GM12878 (cell line): ENCODE data around the gene UNC13D. TPM values are rescaled to one million over a fixed set of nuclear protein-coding genes. Genes with fewer than 3 reads are reported as not detected.

Experiments
- ATAC-seq: fragments of 200-7000 bp; cut with Tn5 transposase; 3 replicates; pipeline ENCODE4 v1.9.1; 2020; ENCODE audit warnings: mild to moderate bottlenecking, moderate library complexity
- BruUV-seq: library from RNA; stranded (reverse); fragments of 400-500 nt; replicated peaks from 2 replicates; lab custom pipeline; 2021; lab: Mats Ljungman, UMichigan
- CTCF ChIA-PET: fragments of 300-600 bp; sonication (Branson Sonifier 250); formaldehyde crosslinking; extraction: SDS; loops from one replicate; lab custom pipeline; 2021; ENCODE audit warnings: inconsistent platforms; lab: Yijun Ruan, JAX
- POLR2A ChIA-PET: fragments of 350-600 bp; formaldehyde crosslinking; extraction: SDS; loops from one replicate; lab custom pipeline; 2021; ENCODE audit warnings: inconsistent platforms; lab: Charles Lee
- RAD21 ChIA-PET: fragments of 300-600 bp; sonication (Branson Sonifier 250); formaldehyde crosslinking; loops from one replicate; lab custom pipeline; 2023; ENCODE audit warnings: antibody characterized with exemption; ENCODE audit not compliant: unreplicated experiment; lab: Charles Lee
- SMC1A ChIA-PET: fragments of 300-600 bp; sonication (Branson Sonifier 250); formaldehyde crosslinking; loops from one replicate; lab custom pipeline; 2023; ENCODE audit not compliant: unreplicated experiment, uncharacterized antibody; lab: Charles Lee
- DNase-seq: peaks from one replicate; pipeline ENCODE4 v3.0.0-alpha.2; 2011; ENCODE audit warnings: low read depth, low spot score
- FAIRE-seq: peaks from 3 replicates; lab custom pipeline; 2011; peaks lifted over from hg19 to GRCh38; lab: Jason Lieb, UNC
- H2AFZ ChIP-seq: 2 replicates; pipeline ENCODE4 v1.6.0; 2011; ENCODE audit warnings: low read depth, low read length, control low read depth; ENCODE audit not compliant: control insufficient read depth
- H3K27ac ChIP-seq: 2 replicates; pipeline ENCODE4 v1.5.1; 2011; ENCODE audit warnings: control low read depth; ENCODE audit not compliant: control insufficient read depth, insufficient read depth
- H3K27me3 ChIP-seq, 2 experiments: replicated peaks in 1 of 2; 2 replicates each; pipeline versions ENCODE4 v1.6.0 to v1.6.1; 2011; ENCODE audit warnings: low read length in 1 of 2; ENCODE audit not compliant: control insufficient read depth in 2 of 2, insufficient read depth in 2 of 2
- H3K36me3 ChIP-seq, 2 experiments: 2 replicates each; pipeline ENCODE4 v1.5.1; 2011; ENCODE audit warnings: low read length in 1 of 2; ENCODE audit not compliant: control insufficient read depth in 2 of 2, insufficient read depth in 2 of 2
- H3K4me1 ChIP-seq: 2 replicates; pipeline ENCODE4 v1.6.1; 2011; ENCODE audit warnings: mild to moderate bottlenecking, low read length, moderate library complexity, mixed read lengths; ENCODE audit not compliant: control insufficient read depth, insufficient read depth
- H3K4me2 ChIP-seq: 2 replicates; pipeline ENCODE4 v1.6.0; 2011; ENCODE audit warnings: control low read depth; ENCODE audit not compliant: control insufficient read depth, insufficient read depth
- H3K4me3 ChIP-seq: fragments of 200-600 bp; sonication (generic); 2 replicates; pipeline ENCODE4 v1.5.1; 2016
- H3K79me2 ChIP-seq: 2 replicates; pipeline ENCODE4 v1.6.0; 2011; ENCODE audit warnings: low read length; ENCODE audit not compliant: control insufficient read depth, insufficient read depth
- H3K9ac ChIP-seq: 2 replicates; pipeline ENCODE4 v1.8.0; 2011; ENCODE audit warnings: low read length, control low read depth, mixed read lengths; ENCODE audit not compliant: control insufficient read depth, insufficient read depth
- H3K9me3 ChIP-seq: replicated peaks from 3 replicates; pipeline ENCODE4 v1.5.1; 2011; ENCODE audit warnings: mild to moderate bottlenecking, low read length; ENCODE audit not compliant: control insufficient read depth, insufficient read depth
- H4K20me1 ChIP-seq: 2 replicates; pipeline ENCODE4 v1.6.0; 2011; ENCODE audit not compliant: control insufficient read depth, insufficient read depth
- CEBPZ ChIP-seq: fragments of 150-350 bp; IDR thresholded peaks from 2 replicates; pipeline ENCODE4 v1.6.1; 2016; ENCODE audit warnings: low read depth, low read length
- CHD1 ChIP-seq: IDR thresholded peaks from 2 replicates; pipeline ENCODE4 v1.6.1; 2012; ENCODE audit warnings: low read depth, low read length, improper control_type of control experiment
- CREM ChIP-seq: IDR thresholded peaks from 2 replicates; pipeline ENCODE4 v1.6.1; 2014; ENCODE audit warnings: antibody characterized with exemption, low read depth
- NFYB ChIP-seq: IDR thresholded peaks from 2 replicates; pipeline ENCODE4 v1.6.1; 2011; ENCODE audit warnings: low read depth, mild to moderate bottlenecking, low read length, improper control_type of control experiment, moderate library complexity; ENCODE audit not compliant: insufficient read depth
- NKRF ChIP-seq: fragments of 450-650 bp; conservative IDR thresholded peaks from 2 replicates; pipeline ENCODE4 v1.6.1; 2017; ENCODE audit warnings: mild to moderate bottlenecking, moderate library complexity
- RELB ChIP-seq: fragments of 450-650 bp; IDR thresholded peaks from 2 replicates; pipeline ENCODE4 v1.6.1; 2017; ENCODE audit warnings: low read depth, mild to moderate bottlenecking, moderate library complexity
- SIN3A ChIP-seq: IDR thresholded peaks from 2 replicates; pipeline ENCODE4 v1.6.1; 2012; ENCODE audit warnings: low read depth, low read length, improper control_type of control experiment
- SMAD1 ChIP-seq: fragments of 450-650 bp; IDR thresholded peaks from 2 replicates; pipeline ENCODE4 v1.6.1; 2018; ENCODE audit warnings: mild to moderate bottlenecking, low read depth; ENCODE audit not compliant: partially characterized antibody
- SPI1 ChIP-seq: IDR thresholded peaks from 2 replicates; pipeline ENCODE4 v1.6.1; 2011; ENCODE audit warnings: low read depth, mild to moderate bottlenecking, low read length, moderate library complexity, borderline replicate concordance; ENCODE audit not compliant: insufficient read depth
- SRF ChIP-seq, 2 experiments: IDR thresholded peaks; 2 replicates each; pipeline ENCODE4 v1.6.1; 2011; ENCODE audit warnings: low read depth in 2 of 2, low read length in 2 of 2, mild to moderate bottlenecking in 1 of 2, moderate library complexity in 1 of 2
- SUZ12 ChIP-seq: fragments of 200-600 bp; sonication (generic); IDR thresholded peaks from one replicate; pipeline ENCODE4 v1.6.1; 2018; ENCODE audit warnings: antibody characterized with exemption, mild to moderate bottlenecking; ENCODE audit not compliant: unreplicated experiment
- ZBED1 ChIP-seq: IDR thresholded peaks from 2 replicates; pipeline ENCODE4 v1.6.1; 2016; ENCODE audit warnings: borderline replicate concordance
- ZNF217 ChIP-seq: fragments of 450-650 bp; IDR thresholded peaks from 2 replicates; pipeline ENCODE4 v1.6.1; 2017; ENCODE audit warnings: antibody characterized with exemption, mild to moderate bottlenecking
- WGBS: methylation state at CpG from one replicate; pipeline ENCODE4 v1.1.6; 2016; ENCODE audit warnings: low lambda C conversion rate; ENCODE audit not compliant: insufficient replicate concordance, insufficient coverage; ENCODE audit errors: missing lambda C conversion rate; 5-methylcytosine and 5-hydroxymethylcytosine counted together
- in situ Hi-C: fragments of 300-500 bp; cut with MboI; formaldehyde crosslinking; loops from 9 replicates; pipeline ENCODE4 v1.14.3; 2018; ENCODE audit warnings: mixed read lengths
- intact Hi-C: fragments of 100-400 bp; cut with micrococcal nuclease; formaldehyde crosslinking; loops from one replicate; pipeline ENCODE4 v1.14.2; 2022; ENCODE audit not compliant: unreplicated experiment
- polyA plus RNA-seq, 11 experiments: library from polyadenylated mRNA; depleted of rRNA in 4 of 11; unstranded in 6 of 11; stranded (reverse) in 5 of 11; fragments of >200 nt; fragmentation: Nextera tagmentation in 4 of 11; fragmentation: Illumina TruSeq in 1 of 11; extraction: Ambion mirVana in 4 of 11; extraction: Trizol in 1 of 11; gene quantifications; 1 replicate in 1 of 11; 2 replicates in 10 of 11; pipeline versions ENCODE4 v1.2.1 to v1.2.3, GENCODE V29; 2011 to 2016; ENCODE audit warnings: inconsistent platforms in 2 of 11, missing spikeins in 2 of 11, low read depth in 1 of 11
- total RNA-seq, 4 experiments: library from RNA; depleted of rRNA in 3 of 4; stranded (reverse); fragments of >200 nt in 3 of 4; fragmentation: Illumina TruSeq in 1 of 4; extraction: Trizol in 1 of 4; gene quantifications; 2 replicates each; pipeline versions ENCODE4 v1.2.1 to v1.2.3, GENCODE V29; 2013 to 2021

The UNC13D gene
- total and polyA plus RNA-seq, 10 of the 15 experiments (the other 5 are each of a cell fraction or from before 2014, with no cell fraction given) = 0.32 to 63.9 (median 25.2) TPM

GRCh38 chr17:75854101-75854748 is 10.0 kb upstream of the UNC13D start (continued):
- TF ChIP-seq SRF (IDR thresholded peaks at IDR 0.05; ENCODE audit: low read depth in 2 of 2, low read length in 2 of 2) (no peak), SIN3A (no peak), SPI1 (no peak), SMAD1 (no peak)

GRCh38 chr17:75853433-75853832 is 9.2 kb upstream of the UNC13D start:
- H3K4me2 ChIP-seq = no peak overlapping the region
- TF ChIP-seq CEBPZ (no peak), RELB (no peak), SUZ12 (no peak), CREM (no peak), ZNF217 (no peak), NFYB (no peak), CHD1 (no peak), ZBED1 (no peak), NKRF (no peak)

More at GRCh38 chr17:75853433-75853832, 9.2 kb upstream of the UNC13D start:
- no peaks in the 10 kb centered on the region for H4K20me1 ChIP-seq
- H2AFZ ChIP-seq = no peak overlapping the region
- no peaks in the 10 kb centered on the region for H3K27me3 ChIP-seq
- ChIA-PET CTCF (interaction anchor here (0.8 to 9.4 kb wide), 5 partner anchors 7 to 89 kb away, joined by 3 to 117 read pairs (median 3); partner anchors contain the start of genes TRIM65 and UNC13D), SMC1A (interaction anchor here (1.0 to 3.6 kb wide), 3 partner anchors 8 to 67 kb away, joined by 3 to 18 read pairs (median 11); no protein-coding TSS in a partner anchor), RAD21 (interaction anchor here (2.1 kb wide), 1 partner anchor 88 kb away, joined by 16 read pairs; the partner anchor contains the start of gene GALK1), POLR2A (interaction anchor here (0.7 to 5.8 kb wide), 5 partner anchors 10 to 88 kb away, joined by 3 to 30 read pairs (median 15); partner anchors contain the start of genes GALK1 and UNK)
- whole genome bisulfite sequencing = 74% methylated on average over 7 of the region's 7 CpGs
- H3K36me3 ChIP-seq = peaks cover 2 to 3% of the 10 kb centered on the region in 2 experiments; a peak in 2 of 4 replicates
- intact Hi-C loops (no loop called here), in situ Hi-C loops (no loop called here)
- BruUV-seq = no TSS peak
- no peak overlapping the region for H3K9ac ChIP-seq
- DNase-seq (no peak), ATAC-seq (no peak), FAIRE-seq (no peak)
- H3K27ac ChIP-seq = no peak overlapping the region
- peaks cover 18% of the 10 kb centered on the region for H3K79me2 ChIP-seq
- H3K4me3 ChIP-seq = no peak overlapping the region
- H3K9me3 ChIP-seq = no peaks in the 10 kb centered on the region
- peaks cover 12% of the 10 kb centered on the region for H3K4me1 ChIP-seq
